Ascending aorta (tissue), 2 donors: ENCODE measurements around the gene MFGE8. TPM values are rescaled to one million over a fixed set of nuclear protein-coding genes. Genes with fewer than 3 reads are reported as not detected.

Experiments
- DNase-seq, 2 donors: peaks; one replicate each; pipeline ENCODE4 v3.0.0-alpha.2; 2019; ENCODE audit warnings: low spot score in 2 of 2
- H3K27ac ChIP-seq, 2 donors: fragments of 200-600 bp; sonication (generic); one replicate each; pipeline ENCODE4 v1.5.1; 2016 to 2017; ENCODE audit warnings: mild to moderate bottlenecking in 1 of 2
- H3K27me3 ChIP-seq: fragments of 200-600 bp; sonication (generic); one replicate; pipeline ENCODE4 v1.5.1; 2017
- H3K36me3 ChIP-seq, 2 donors: fragments of 200-600 bp; sonication (generic); one replicate each; pipeline ENCODE4 v1.5.1; 2016
- H3K4me1 ChIP-seq, 2 donors: fragments of 200-600 bp; sonication (generic); one replicate each; pipeline ENCODE4 v1.5.1; 2016 to 2017; ENCODE audit warnings: mild to moderate bottlenecking in 1 of 2
- H3K4me3 ChIP-seq, 2 donors: fragments of 200-600 bp; sonication (generic); one replicate each; pipeline ENCODE4 v1.5.1; 2016 to 2017; ENCODE audit warnings: mild to moderate bottlenecking in 1 of 2
- H3K9me3 ChIP-seq, 2 donors: fragments of 200-600 bp; sonication (generic); one replicate each; pipeline ENCODE4 v1.5.1; 2016
- intact Hi-C: fragments of 100-400 bp; cut with DNase I; formaldehyde crosslinking; loops from one replicate; pipeline ENCODE4 v1.15.1; 2023
- total RNA-seq: library from RNA; depleted of rRNA; stranded (reverse); fragments of >200 nt; gene quantifications from one replicate; pipeline ENCODE4 v1.1.0, GENCODE V29; 2016
- TF ChIP-seq, protein P1 (sequence below), 3 experiments: fragments of 200-600 bp in 2 of 3; fragments of 450-650 bp in 1 of 3; sonication (generic) in 2 of 3; IDR thresholded peaks; one replicate each; pipeline ENCODE4 v1.5.1; 2016 to 2019; ENCODE audit warnings: antibody characterized with exemption in 3 of 3, mild to moderate bottlenecking in 1 of 3, moderate library complexity in 1 of 3

MFGE8 gene
- total RNA-seq, 1 donor from 2014 or later = 1,738 TPM

DNA sequence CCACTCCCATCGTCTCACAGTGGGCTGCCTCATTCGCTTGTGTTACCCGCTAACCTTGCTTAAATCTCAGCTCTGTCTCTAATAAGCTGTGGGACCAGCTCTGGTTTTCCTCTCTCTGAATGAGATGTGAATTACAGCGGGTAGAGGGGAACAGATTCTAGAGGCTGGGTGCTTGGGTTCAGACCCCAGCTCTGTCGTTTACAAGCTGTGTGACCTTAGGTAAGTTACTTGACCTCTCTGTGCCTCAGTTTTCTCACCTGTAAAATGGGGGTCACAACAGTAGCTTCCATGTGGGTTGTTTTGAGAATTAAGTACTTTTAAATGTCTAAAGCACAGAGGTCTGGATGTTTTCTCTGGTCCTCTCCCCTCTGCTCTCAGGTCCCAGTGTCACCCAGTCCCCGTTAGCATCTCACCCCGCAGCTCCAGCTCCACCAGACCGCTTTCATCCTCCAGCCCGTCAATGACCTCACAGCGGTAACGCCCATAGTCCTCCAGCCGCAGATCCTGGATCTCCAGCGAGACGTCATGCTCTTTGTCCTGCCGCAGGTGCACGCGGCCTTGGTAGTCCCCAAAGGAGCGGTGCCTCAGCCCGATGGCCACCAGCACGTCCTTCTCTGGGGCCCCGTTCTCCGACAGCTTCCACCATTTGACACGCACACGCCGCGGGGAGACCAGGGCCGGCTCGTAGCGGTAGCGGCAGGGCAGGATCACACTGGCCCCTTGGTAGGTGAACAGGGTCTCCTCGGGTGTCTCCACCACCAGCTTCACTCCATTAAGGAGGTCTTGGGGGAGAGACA is 32.0 kb downstream of the MFGE8 start:
- Histone ChIP-seq H3K27me3 (no peaks in the 10 kb centered on the region), H3K27ac (no peak overlapping the region), H3K9me3 (no peaks in the 10 kb centered on the region), H3K36me3 (peaks cover 4 to 80% of the 10 kb centered on the region in 2 donors), H3K4me3 (no peak overlapping the region), H3K4me1 (no peaks in the 10 kb centered on the region)
- intact Hi-C loops = no loop called here
- TF ChIP-seq, protein P1, sequence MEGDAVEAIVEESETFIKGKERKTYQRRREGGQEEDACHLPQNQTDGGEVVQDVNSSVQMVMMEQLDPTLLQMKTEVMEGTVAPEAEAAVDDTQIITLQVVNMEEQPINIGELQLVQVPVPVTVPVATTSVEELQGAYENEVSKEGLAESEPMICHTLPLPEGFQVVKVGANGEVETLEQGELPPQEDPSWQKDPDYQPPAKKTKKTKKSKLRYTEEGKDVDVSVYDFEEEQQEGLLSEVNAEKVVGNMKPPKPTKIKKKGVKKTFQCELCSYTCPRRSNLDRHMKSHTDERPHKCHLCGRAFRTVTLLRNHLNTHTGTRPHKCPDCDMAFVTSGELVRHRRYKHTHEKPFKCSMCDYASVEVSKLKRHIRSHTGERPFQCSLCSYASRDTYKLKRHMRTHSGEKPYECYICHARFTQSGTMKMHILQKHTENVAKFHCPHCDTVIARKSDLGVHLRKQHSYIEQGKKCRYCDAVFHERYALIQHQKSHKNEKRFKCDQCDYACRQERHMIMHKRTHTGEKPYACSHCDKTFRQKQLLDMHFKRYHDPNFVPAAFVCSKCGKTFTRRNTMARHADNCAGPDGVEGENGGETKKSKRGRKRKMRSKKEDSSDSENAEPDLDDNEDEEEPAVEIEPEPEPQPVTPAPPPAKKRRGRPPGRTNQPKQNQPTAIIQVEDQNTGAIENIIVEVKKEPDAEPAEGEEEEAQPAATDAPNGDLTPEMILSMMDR (IDR thresholded peaks at IDR 0.05) = no peak
- no peak for DNase-seq

DNA sequence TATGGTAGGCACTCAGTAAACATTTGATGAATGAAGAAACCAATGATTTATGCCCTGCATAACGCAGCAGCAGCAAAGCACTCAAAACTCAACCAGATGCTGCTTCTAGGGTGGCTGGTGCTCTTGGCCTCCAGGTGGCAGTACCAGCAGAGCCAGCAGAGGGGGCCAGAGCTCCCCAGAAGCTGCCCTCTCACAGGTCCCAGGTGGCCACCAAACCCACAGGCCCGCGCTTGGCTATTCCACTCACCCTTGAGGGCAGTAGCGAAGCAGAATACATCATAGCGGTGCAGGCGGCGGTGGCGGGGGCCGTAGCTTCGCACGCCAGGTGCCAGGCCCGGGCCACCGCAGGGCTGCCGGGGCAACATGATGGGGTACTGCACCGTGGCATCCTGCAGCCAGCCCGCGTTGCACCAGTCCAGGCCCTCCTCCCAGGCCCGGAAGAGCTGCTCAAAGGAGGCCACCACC is 34.4 kb downstream of the MFGE8 start:
- DNase-seq = no peak
- Histone ChIP-seq H3K27me3 (no peaks in the 10 kb centered on the region), H3K4me1 (peaks cover 0 to 10% of the 10 kb centered on the region in 2 donors), H3K27ac (no peak overlapping the region), H3K36me3 (peaks cover 4 to 64% of the 10 kb centered on the region in 2 donors), H3K9me3 (no peaks in the 10 kb centered on the region), H3K4me3 (no peak overlapping the region)
- intact Hi-C loops = loop anchor here (5.0 kb wide), 1 partner anchor 221 kb away; no protein-coding TSS in a partner anchor
- TF ChIP-seq, protein P1 (IDR thresholded peaks at IDR 0.05) = peak; percentile 23 to 56 (median 29)

DNA sequence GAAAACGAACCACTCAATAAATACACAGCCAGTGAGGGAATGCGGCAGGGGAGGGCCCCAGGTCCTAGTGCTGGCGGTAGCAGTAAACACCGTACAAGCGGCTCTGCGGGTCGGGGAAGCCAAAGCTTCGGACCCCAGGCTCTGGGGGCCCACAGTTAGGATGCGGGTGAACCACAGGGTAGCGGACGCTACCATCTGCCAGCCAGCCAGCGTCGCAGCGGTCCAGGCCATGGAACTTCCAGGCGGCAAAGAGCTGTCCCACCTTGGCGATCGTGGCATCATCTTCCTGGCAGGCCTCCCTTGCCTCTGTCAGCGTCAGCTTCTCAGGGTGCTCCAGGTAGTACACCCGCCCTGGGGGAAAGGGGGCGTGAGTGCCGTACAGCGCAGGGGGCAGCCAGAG is 35.3 kb downstream of the MFGE8 start:
- intact Hi-C loops = loop anchor here (5.0 kb wide), 1 partner anchor 221 kb away; no protein-coding TSS in a partner anchor
- TF ChIP-seq, protein P1 (IDR thresholded peaks at IDR 0.05) = no peak
- Histone ChIP-seq H3K36me3 (peaks cover 4 to 58% of the 10 kb centered on the region in 2 donors), H3K27me3 (no peaks in the 10 kb centered on the region), H3K27ac (no peak overlapping the region), H3K4me3 (no peak overlapping the region), H3K9me3 (no peaks in the 10 kb centered on the region), H3K4me1 (peaks cover 0 to 10% of the 10 kb centered on the region in 2 donors)
- no peak for DNase-seq

DNA sequence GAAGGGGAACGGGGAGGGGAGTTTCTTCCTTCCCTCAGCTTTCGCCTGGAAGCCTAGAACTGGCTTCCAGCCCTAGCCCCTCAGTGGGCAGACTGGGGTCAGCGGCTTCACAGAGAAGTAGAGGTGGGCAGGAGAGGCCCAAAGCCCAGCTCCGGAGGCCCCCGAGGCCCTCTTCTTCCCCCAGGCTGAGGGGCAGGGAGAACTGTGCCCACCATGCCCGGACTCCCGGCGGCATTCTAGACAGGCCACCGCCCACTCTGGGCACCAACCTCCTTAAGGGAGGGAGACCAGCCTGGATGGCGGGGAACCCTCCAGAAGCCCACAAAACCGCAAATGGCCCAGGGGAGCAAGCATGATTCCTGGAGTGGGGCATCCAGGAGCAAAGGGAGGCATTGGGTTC is 35.8 kb downstream of the MFGE8 start:
- Histone ChIP-seq H3K36me3 (peaks cover 4 to 58% of the 10 kb centered on the region in 2 donors), H3K4me3 (no peak overlapping the region), H3K9me3 (no peaks in the 10 kb centered on the region), H3K4me1 (peaks cover 0 to 10% of the 10 kb centered on the region in 2 donors), H3K27me3 (no peaks in the 10 kb centered on the region), H3K27ac (no peak overlapping the region)
- intact Hi-C loops = loop anchor here (5.0 kb wide), 1 partner anchor 220 kb away; no protein-coding TSS in a partner anchor
- TF ChIP-seq, protein P1 (IDR thresholded peaks at IDR 0.05) = no peak
- no peak for DNase-seq

DNA sequence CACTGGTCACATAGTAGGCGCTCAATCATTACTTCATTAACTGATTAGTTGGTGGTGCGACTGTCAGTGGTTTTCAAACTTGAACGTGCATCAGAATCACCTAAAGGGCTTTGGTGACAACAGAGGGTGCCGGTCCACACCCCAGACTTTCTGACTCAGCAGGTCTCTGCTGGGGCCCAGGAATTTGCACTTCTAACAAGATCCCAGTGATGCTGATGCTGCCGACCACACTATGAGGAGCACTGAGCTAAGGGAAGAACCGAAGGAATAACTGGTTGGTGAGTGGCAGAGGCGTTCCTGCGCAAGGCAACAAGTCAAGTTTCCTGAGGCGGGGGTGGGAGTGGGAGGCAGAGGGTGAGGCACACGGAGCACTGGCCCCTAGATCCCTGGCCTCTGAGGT is 36.6 kb downstream of the MFGE8 start:
- Histone ChIP-seq H3K36me3 (peaks cover 4 to 56% of the 10 kb centered on the region in 2 donors), H3K27me3 (no peaks in the 10 kb centered on the region), H3K9me3 (no peaks in the 10 kb centered on the region), H3K27ac (no peak overlapping the region), H3K4me1 (peaks cover 0 to 10% of the 10 kb centered on the region in 2 donors), H3K4me3 (no peak overlapping the region)
- intact Hi-C loops = loop anchor here (5.0 kb wide), 1 partner anchor 219 kb away; no protein-coding TSS in a partner anchor
- DNase-seq = no peak
- TF ChIP-seq, protein P1 (IDR thresholded peaks at IDR 0.05) = no peak
